OCI-LY7 (cell line): Measurements from ENCODE around the gene FMNL2. TPM values are rescaled to one million over a fixed set of nuclear protein-coding genes. Genes with fewer than 3 reads are reported as not detected.

Source experiments
- BruUV-seq: library from RNA; stranded (reverse); fragments of 400-500 nt; replicated peaks from 2 replicates; lab custom pipeline; 2021; lab: Mats Ljungman, UMichigan
- CTCF ChIA-PET: fragments of 300-600 bp; sonication (Branson Sonifier 250); formaldehyde crosslinking; loops from one replicate; lab custom pipeline; 2022; ENCODE audit warnings: antibody characterized with exemption; ENCODE audit not compliant: unreplicated experiment; lab: Charles Lee
- POLR2A ChIA-PET: fragments of 300-600 bp; sonication (Branson Sonifier 250); formaldehyde crosslinking; loops from one replicate; lab custom pipeline; 2022; ENCODE audit warnings: antibody characterized with exemption; lab: Charles Lee
- DNase-seq: peaks from one replicate; pipeline ENCODE4 v3.0.0-alpha.2; 2015; ENCODE audit warnings: low spot score
- H2AFZ ChIP-seq: fragments of 200-600 bp; sonication (generic), shearing (Covaris generic); 2 replicates; pipeline ENCODE4 v1.6.1; 2014; ENCODE audit warnings: mild to moderate bottlenecking, antibody characterized with exemption, low read length, moderate library complexity
- H3K27ac ChIP-seq: fragments of 200-600 bp; sonication (generic); 2 replicates; pipeline ENCODE4 v1.5.1; 2014; ENCODE audit warnings: mixed run types, low read depth, mild to moderate bottlenecking, moderate library complexity, low read length, inconsistent platforms; ENCODE audit not compliant: poor library complexity, severe bottlenecking
- H3K36me3 ChIP-seq: fragments of 200-600 bp; sonication (generic); 2 replicates; pipeline ENCODE4 v1.6.1; 2014; ENCODE audit warnings: mild to moderate bottlenecking, antibody characterized with exemption, low read length, moderate library complexity, mixed read lengths; ENCODE audit not compliant: insufficient read depth
- H3K4me1 ChIP-seq: fragments of 200-600 bp; sonication (generic); 2 replicates; pipeline ENCODE4 v1.5.1; 2014; ENCODE audit warnings: mild to moderate bottlenecking, low read length; ENCODE audit not compliant: insufficient read depth, poor library complexity, severe bottlenecking
- H3K4me2 ChIP-seq: fragments of 200-600 bp; sonication (generic); 2 replicates; pipeline ENCODE4 v1.6.1; 2014; ENCODE audit warnings: mild to moderate bottlenecking, low read length
- H3K4me3 ChIP-seq: fragments of 200-600 bp; sonication (generic); 2 replicates; pipeline ENCODE4 v1.5.1; 2014; ENCODE audit warnings: mild to moderate bottlenecking, low read depth, low read length; ENCODE audit not compliant: poor library complexity, severe bottlenecking
- H3K79me2 ChIP-seq: fragments of 200-600 bp; sonication (generic); 2 replicates; pipeline ENCODE4 v1.6.1; 2016; ENCODE audit warnings: low read depth, mild to moderate bottlenecking, low read length, moderate library complexity, mixed read lengths; ENCODE audit not compliant: insufficient read depth
- H3K9me2 ChIP-seq: fragments of 200-600 bp; sonication (generic); 2 replicates; pipeline ENCODE4 v1.6.1; 2016; ENCODE audit warnings: mild to moderate bottlenecking, low read length, mixed read lengths; ENCODE audit not compliant: insufficient read depth
- H3K9me3 ChIP-seq: fragments of 200-600 bp; sonication (generic); 2 replicates; pipeline ENCODE4 v1.6.1; 2014; ENCODE audit warnings: mild to moderate bottlenecking, mixed run types, low read length, mixed read lengths
- H4K20me1 ChIP-seq: fragments of 200-600 bp; sonication (generic); 2 replicates; pipeline ENCODE4 v1.6.1; 2014; ENCODE audit warnings: mild to moderate bottlenecking, antibody characterized with exemption, low read length, moderate library complexity, mixed read lengths; ENCODE audit not compliant: insufficient read depth
- EZH2phosphoT487 ChIP-seq: fragments of 200-600 bp; sonication (generic); IDR thresholded peaks from 2 replicates; pipeline ENCODE4 v1.6.1; 2018; ENCODE audit warnings: low read depth, borderline replicate concordance, mild to moderate bottlenecking, mixed run types, antibody characterized with exemption, low read length, moderate library complexity, mixed read lengths
- intact Hi-C: fragments of 100-400 bp; cut with micrococcal nuclease; formaldehyde crosslinking; loops from one replicate; pipeline ENCODE4 v1.10.0; 2022; ENCODE audit not compliant: unreplicated experiment
- total RNA-seq, 2 experiments: library from RNA; depleted of rRNA in 1 of 2; stranded (reverse); fragments of >200 nt in 1 of 2; shearing (Covaris generic) in 1 of 2; gene quantifications; 2 replicates each; pipeline ENCODE4 v1.2.3, GENCODE V29; 2014 to 2022
- TF ChIP-seq, protein P1 (sequence below): fragments of 200-600 bp; sonication (generic); conservative IDR thresholded peaks from 2 replicates; pipeline ENCODE4 v1.5.1; 2014; ENCODE audit warnings: mild to moderate bottlenecking, antibody characterized with exemption, low read length, moderate library complexity, mixed read lengths

Gene FMNL2
- total RNA-seq, 2 experiments from 2014 or later = 0.03 to 0.21 TPM

DNA sequence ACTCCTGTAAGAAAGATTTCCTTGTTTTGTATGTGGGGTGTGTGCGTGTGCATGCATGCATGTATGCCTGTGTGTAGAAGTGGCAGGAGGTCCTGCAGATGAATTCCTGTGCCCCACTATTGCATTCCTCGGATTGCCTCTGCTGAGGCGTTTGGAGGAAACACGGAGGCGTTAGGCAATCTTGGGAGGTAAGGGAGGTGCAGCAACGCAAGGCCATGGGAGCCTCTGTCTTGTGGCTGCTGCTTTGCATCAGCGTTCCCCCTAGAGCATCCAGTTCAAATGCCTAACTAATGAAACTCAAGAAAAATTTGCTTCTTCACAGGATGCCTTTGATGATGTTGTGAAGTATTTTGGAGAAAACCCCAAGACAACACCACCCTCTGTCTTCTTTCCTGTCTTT, 302.3 kb downstream of the FMNL2 start:
- H3K4me2 ChIP-seq = no peak overlapping the region
- no peaks in the 10 kb centered on the region for H3K79me2 ChIP-seq
- H3K36me3 ChIP-seq = no peaks in the 10 kb centered on the region
- no TSS peak for BruUV-seq
- DNase-seq = no peak
- H3K4me1 ChIP-seq = no peaks in the 10 kb centered on the region
- H2AFZ ChIP-seq = no peak overlapping the region
- POLR2A ChIA-PET = interaction anchor here (1.0 kb wide), 1 partner anchor 31 kb away, joined by 3 read pairs; no protein-coding TSS in a partner anchor
- no peaks in the 10 kb centered on the region for H3K9me3 ChIP-seq
- TF ChIP-seq, protein P1, sequence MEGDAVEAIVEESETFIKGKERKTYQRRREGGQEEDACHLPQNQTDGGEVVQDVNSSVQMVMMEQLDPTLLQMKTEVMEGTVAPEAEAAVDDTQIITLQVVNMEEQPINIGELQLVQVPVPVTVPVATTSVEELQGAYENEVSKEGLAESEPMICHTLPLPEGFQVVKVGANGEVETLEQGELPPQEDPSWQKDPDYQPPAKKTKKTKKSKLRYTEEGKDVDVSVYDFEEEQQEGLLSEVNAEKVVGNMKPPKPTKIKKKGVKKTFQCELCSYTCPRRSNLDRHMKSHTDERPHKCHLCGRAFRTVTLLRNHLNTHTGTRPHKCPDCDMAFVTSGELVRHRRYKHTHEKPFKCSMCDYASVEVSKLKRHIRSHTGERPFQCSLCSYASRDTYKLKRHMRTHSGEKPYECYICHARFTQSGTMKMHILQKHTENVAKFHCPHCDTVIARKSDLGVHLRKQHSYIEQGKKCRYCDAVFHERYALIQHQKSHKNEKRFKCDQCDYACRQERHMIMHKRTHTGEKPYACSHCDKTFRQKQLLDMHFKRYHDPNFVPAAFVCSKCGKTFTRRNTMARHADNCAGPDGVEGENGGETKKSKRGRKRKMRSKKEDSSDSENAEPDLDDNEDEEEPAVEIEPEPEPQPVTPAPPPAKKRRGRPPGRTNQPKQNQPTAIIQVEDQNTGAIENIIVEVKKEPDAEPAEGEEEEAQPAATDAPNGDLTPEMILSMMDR = no peak
- TF ChIP-seq EZH2phosphoT487 = no peak
- H3K27ac ChIP-seq = no peak overlapping the region
- CTCF ChIA-PET = no interaction called here
- intact Hi-C loops = no loop called here
- no peaks in the 10 kb centered on the region for H3K9me2 ChIP-seq
- no peak overlapping the region for H3K4me3 ChIP-seq
- no peaks in the 10 kb centered on the region for H4K20me1 ChIP-seq

DNA sequence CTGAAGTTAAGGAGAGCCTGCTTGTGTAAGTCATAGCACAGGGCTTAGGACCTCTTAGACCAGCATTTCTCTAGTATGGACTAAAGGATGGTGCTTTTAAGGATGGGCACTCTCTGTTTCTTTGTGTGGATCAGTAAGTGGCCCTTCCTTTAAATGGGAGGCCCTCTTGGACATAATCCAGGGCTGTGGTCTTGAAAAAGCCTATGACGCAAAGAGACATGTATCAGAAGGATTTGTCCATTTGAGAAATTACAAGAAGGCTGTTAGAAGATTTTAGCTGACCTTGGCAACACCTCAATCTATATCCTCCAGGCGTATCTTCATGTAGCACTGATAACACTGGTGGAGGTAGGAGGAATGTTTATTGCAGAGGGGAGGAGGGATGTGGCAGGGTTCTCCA, 303.1 kb downstream of the FMNL2 start:
- Histone ChIP-seq H2AFZ (no peak overlapping the region), H3K4me3 (no peak overlapping the region), H3K36me3 (no peaks in the 10 kb centered on the region), H3K27ac (no peak overlapping the region), H4K20me1 (no peaks in the 10 kb centered on the region), H3K9me3 (no peaks in the 10 kb centered on the region), H3K4me2 (no peak overlapping the region), H3K9me2 (no peaks in the 10 kb centered on the region), H3K79me2 (no peaks in the 10 kb centered on the region), H3K4me1 (no peaks in the 10 kb centered on the region)
- intact Hi-C loops = no loop called here
- TF ChIP-seq, protein P1 = no peak
- TF ChIP-seq EZH2phosphoT487 = no peak
- ChIA-PET POLR2A (interaction anchor here (0.5 to 1.0 kb wide), 2 partner anchors 31 to 585 kb away, joined by 3 to 4 read pairs; no protein-coding TSS in a partner anchor), CTCF (no interaction called here)
- no TSS peak for BruUV-seq
- no peak for DNase-seq

DNA sequence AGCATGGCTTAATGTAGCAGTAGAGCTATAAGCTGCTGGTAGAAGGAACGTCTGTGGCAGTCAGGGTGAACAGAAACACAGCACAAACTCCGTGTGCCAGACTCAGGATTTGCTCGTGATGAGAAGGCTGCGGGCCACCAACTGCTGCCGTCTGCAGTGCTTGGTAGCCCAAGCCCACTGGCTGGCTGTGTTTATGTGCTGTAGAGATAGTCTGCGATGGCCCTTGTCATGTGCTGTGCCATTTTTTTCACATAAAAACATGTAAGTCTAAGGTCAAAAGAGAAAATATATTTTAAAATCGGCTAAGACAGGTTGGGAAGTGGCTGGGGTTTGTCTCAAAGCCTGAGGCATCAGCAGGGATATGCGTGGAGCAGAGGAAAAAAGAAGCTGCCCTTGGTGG, 303.6 kb downstream of the FMNL2 start:
- intact Hi-C loops = no loop called here
- no peaks in the 10 kb centered on the region for H3K9me3 ChIP-seq
- H3K4me3 ChIP-seq = no peak overlapping the region
- H3K4me2 ChIP-seq = no peak overlapping the region
- no peak for DNase-seq
- BruUV-seq = no TSS peak
- TF ChIP-seq, protein P1 = no peak
- no peak for TF ChIP-seq EZH2phosphoT487
- CTCF ChIA-PET = no interaction called here
- no peak overlapping the region for H3K27ac ChIP-seq
- no peaks in the 10 kb centered on the region for H3K4me1 ChIP-seq
- no peaks in the 10 kb centered on the region for H3K79me2 ChIP-seq
- H4K20me1 ChIP-seq = no peaks in the 10 kb centered on the region
- H3K9me2 ChIP-seq = no peaks in the 10 kb centered on the region
- no peaks in the 10 kb centered on the region for H3K36me3 ChIP-seq
- no peak overlapping the region for H2AFZ ChIP-seq
- POLR2A ChIA-PET = interaction anchor here (0.6 kb wide), 1 partner anchor 562 kb away, joined by 6 read pairs; no protein-coding TSS in a partner anchor
